Spleen (tissue), 7 donors: Measurements from ENCODE around the gene KLF2.

Experiments used
- CTCF ChIP-seq, 11 experiments: fragments of 200-600 bp in 7 of 11; fragments of 450-650 bp in 4 of 11; sonication (generic) in 4 of 11; IDR thresholded peaks in 8 of 11; conservative IDR thresholded peaks in 3 of 11; 1 replicate in 7 of 11; 2 replicates in 4 of 11; pipeline versions ENCODE4 v1.4.0 to v1.8.0; 2016 to 2021; ENCODE audit warnings: antibody characterized with exemption in 11 of 11, inconsistent platforms in 4 of 11, mild to moderate bottlenecking in 1 of 11
- POLR2A ChIP-seq, 3 donors: fragments of 450-650 bp; IDR thresholded peaks; one replicate each; pipeline ENCODE4 v1.5.1; 2017; ENCODE audit warnings: antibody characterized with exemption in 3 of 3, mild to moderate bottlenecking in 1 of 3
- donor health status: DM: no; HTN: no; CAD: no; lungs with moderate emphysema.
- donor health status: DM: no; HTN: no; CAD: no.
- donor health status: DM: no; HTN: no; CAD: no.

- no peak for TF ChIP-seq CTCF (IDR thresholded peaks at IDR 0.05 in 8 of 11, conservative IDR thresholded peaks at IDR 0.05 in 3 of 11)
- no peak for TF ChIP-seq POLR2A (IDR thresholded peaks at IDR 0.05)
These were observed 45.3 kb downstream of the KLF2 start for GRCh38 chr19:16369664-16370576.
